ENCODE measurements around the gene CDK8.

Gene CDK8

GRCh38 chr13:26299168-26299750 is 45.3 kb downstream of the CDK8 start:
- TF ChIP-seq SIN3A (IDR thresholded peaks at IDR 0.05; ENCODE audit: borderline replicate concordance, insufficient read depth, low read length) (no peak), FOXP2 (optimal IDR thresholded peaks at IDR 0.05; ENCODE audit: borderline replicate concordance, extremely low read depth, extremely low read length, insufficient read depth) (no peak), POLR2AphosphoS5 (IDR thresholded peaks at IDR 0.05; ENCODE audit: low read depth, low read length) (no peak), TAF1 (IDR thresholded peaks at IDR 0.05; ENCODE audit: borderline replicate concordance, insufficient read depth, low read length) (no peak)
- TF ChIP-seq, protein P1, sequence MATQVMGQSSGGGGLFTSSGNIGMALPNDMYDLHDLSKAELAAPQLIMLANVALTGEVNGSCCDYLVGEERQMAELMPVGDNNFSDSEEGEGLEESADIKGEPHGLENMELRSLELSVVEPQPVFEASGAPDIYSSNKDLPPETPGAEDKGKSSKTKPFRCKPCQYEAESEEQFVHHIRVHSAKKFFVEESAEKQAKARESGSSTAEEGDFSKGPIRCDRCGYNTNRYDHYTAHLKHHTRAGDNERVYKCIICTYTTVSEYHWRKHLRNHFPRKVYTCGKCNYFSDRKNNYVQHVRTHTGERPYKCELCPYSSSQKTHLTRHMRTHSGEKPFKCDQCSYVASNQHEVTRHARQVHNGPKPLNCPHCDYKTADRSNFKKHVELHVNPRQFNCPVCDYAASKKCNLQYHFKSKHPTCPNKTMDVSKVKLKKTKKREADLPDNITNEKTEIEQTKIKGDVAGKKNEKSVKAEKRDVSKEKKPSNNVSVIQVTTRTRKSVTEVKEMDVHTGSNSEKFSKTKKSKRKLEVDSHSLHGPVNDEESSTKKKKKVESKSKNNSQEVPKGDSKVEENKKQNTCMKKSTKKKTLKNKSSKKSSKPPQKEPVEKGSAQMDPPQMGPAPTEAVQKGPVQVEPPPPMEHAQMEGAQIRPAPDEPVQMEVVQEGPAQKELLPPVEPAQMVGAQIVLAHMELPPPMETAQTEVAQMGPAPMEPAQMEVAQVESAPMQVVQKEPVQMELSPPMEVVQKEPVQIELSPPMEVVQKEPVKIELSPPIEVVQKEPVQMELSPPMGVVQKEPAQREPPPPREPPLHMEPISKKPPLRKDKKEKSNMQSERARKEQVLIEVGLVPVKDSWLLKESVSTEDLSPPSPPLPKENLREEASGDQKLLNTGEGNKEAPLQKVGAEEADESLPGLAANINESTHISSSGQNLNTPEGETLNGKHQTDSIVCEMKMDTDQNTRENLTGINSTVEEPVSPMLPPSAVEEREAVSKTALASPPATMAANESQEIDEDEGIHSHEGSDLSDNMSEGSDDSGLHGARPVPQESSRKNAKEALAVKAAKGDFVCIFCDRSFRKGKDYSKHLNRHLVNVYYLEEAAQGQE (IDR thresholded peaks at IDR 0.05; ENCODE audit: insufficient read depth in 1 of 2, low read depth in 2 of 2, low read length in 2 of 2): no peak

DNA sequence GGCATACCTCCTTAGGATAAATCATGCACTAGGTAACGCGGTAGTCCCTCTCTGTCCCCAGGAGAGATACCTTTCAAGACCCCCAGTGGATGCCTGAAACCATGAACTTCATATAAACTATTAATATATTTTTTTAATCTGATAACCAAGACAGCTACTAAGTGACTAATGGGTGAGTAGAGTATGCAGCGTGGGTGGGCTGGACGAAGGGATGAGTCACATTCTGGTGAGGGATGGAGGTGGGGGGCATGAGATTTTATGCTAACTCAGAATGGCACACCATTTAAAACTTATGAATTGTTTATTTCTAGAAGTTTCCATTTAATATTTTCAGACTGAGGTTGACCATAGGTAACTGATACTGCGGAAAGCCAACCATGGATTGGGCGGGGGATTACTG is 46.2 kb downstream of the CDK8 start:
- TF ChIP-seq, protein P1 (IDR thresholded peaks at IDR 0.05; ENCODE audit: insufficient read depth in 1 of 2, low read depth in 2 of 2, low read length in 2 of 2): no peak

DNA sequence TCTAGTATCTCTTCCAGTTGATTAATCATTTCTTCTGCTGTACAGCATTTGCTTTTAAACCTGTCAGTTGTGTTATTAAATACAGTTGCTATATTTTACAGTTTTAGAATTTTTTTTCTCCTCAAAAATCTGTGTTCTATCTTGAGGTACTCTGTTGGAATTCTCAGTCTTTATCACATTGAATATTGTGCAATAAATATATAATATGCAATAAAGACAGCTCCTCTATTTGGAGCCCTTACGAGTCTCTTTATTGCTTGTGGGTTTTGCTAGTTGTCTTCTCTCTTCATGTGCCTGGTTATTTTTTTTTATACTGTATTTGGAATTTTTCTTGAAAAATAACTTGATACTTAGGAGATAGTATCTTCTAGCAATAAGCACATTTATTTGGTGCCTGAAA is 51.7 kb downstream of the CDK8 start:
- TF ChIP-seq FOXP2 (optimal IDR thresholded peaks at IDR 0.05; ENCODE audit: borderline replicate concordance, extremely low read depth, extremely low read length, insufficient read depth) (no peak), TAF1 (IDR thresholded peaks at IDR 0.05; ENCODE audit: borderline replicate concordance, insufficient read depth, low read length) (no peak), POLR2AphosphoS5 (IDR thresholded peaks at IDR 0.05; ENCODE audit: low read depth, low read length) (no peak), SIN3A (IDR thresholded peaks at IDR 0.05; ENCODE audit: borderline replicate concordance, insufficient read depth, low read length) (no peak)
- TF ChIP-seq, protein P1 (IDR thresholded peaks at IDR 0.05; ENCODE audit: insufficient read depth in 1 of 2, low read depth in 2 of 2, low read length in 2 of 2): no peak

- no peak for TF ChIP-seq FOXP2 (optimal IDR thresholded peaks at IDR 0.05; ENCODE audit: borderline replicate concordance, extremely low read depth, extremely low read length, insufficient read depth)
- TF ChIP-seq TAF1 (IDR thresholded peaks at IDR 0.05; ENCODE audit: borderline replicate concordance, insufficient read depth, low read length): no peak
- no peak for TF ChIP-seq SIN3A (IDR thresholded peaks at IDR 0.05; ENCODE audit: borderline replicate concordance, insufficient read depth, low read length)
- TF ChIP-seq POLR2AphosphoS5 (IDR thresholded peaks at IDR 0.05; ENCODE audit: low read depth, low read length): no peak
Observed at GRCh38 chr13:26307701-26308100, 53.8 kb downstream of the CDK8 start.

DNA sequence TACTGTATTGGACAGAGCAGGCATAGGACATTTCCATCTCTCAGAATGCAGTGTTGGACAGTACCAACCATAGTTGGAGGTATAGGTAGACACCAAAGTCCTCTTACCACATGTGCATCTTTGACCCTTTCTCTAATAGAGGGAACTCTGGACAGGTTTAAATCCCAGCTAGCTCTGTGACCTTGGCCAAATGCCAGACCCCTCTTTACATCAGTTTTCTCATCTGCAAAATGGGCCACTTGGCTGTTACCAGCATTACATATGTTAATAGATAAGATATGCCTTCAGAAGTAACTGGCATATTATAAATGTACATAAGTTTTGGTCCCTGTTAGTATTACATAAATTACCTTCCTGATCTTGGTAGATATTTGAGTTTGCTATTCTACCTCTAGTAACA is 54.3 kb downstream of the CDK8 start:
- TF ChIP-seq FOXP2 (optimal IDR thresholded peaks at IDR 0.05; ENCODE audit: borderline replicate concordance, extremely low read depth, extremely low read length, insufficient read depth): no peak
- no peak for TF ChIP-seq TAF1 (IDR thresholded peaks at IDR 0.05; ENCODE audit: borderline replicate concordance, insufficient read depth, low read length)
- TF ChIP-seq, protein P1 (IDR thresholded peaks at IDR 0.05; ENCODE audit: insufficient read depth in 1 of 2, low read depth in 2 of 2, low read length in 2 of 2): no peak
- TF ChIP-seq POLR2AphosphoS5 (IDR thresholded peaks at IDR 0.05; ENCODE audit: low read depth, low read length): no peak
- no peak for TF ChIP-seq SIN3A (IDR thresholded peaks at IDR 0.05; ENCODE audit: borderline replicate concordance, insufficient read depth, low read length)
